Coronary artery (tissue), 2 donors: ENCODE measurements around the gene KIF5A.

Experiments
- DNase-seq: peaks from one replicate; pipeline ENCODE4 v3.0.0-alpha.2; 2017; ENCODE audit warnings: low spot score
- H3K27ac ChIP-seq, 2 donors: fragments of 200-600 bp; sonication (generic); one replicate each; pipeline ENCODE4 v1.5.1; 2016 to 2019
- H3K4me3 ChIP-seq: fragments of 200-600 bp; sonication (generic); 2 replicates; pipeline ENCODE4 v1.5.1; 2016; ENCODE audit warnings: mild to moderate bottlenecking, moderate library complexity
- TF ChIP-seq, protein P1 (sequence below): fragments of 200-600 bp; sonication (generic); IDR thresholded peaks from one replicate; pipeline ENCODE4 v1.5.1; 2019; ENCODE audit warnings: antibody characterized with exemption

Gene KIF5A

DNA sequence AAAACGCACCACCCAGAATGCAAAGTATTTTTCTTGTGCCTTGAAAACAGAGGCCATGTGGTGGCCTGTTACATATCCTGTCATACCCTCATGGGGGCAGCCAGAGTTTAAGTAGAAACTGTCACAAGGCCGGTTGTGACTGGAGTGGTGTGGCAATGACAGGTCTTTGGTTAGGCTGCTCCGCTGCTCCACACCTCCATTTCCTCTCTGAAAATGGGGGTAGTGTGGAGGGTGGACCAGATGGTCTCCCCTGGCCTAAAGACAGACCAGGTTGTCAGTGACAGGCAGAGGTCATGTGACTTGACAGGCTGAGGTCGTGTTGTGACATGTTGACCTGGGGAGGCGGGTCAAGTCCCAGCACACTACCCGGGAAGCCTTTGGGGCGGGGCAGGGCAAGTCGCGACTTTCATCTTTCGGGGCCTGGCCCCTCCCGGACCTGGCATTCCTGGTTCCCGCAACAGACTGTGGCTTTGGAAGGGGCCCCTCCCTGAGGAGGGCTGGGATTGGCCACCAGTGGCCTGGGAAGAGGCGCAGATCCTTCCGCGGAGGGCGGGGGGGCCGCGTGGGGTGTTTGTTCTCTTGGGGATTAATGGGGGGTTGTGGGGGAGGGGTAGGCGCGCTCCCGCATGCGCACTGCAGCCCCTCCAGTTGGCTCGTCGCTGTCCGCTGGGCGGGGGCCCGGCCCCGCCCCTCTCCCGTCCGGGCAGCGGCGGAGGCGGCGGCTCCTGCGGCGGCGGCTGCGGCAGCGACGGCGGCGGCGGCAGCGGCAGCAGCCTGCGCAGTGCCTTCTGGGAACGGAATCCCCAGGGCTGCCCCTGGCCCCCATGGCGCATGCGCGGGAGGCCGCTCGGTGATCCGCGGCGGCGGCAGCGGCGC, 27.6 kb upstream of the KIF5A start, which contains the start of gene MBD6:
MBD6 (plus strand) TSS at position 814 of the 876 bp plus-strand sequence. CDS start 1,480 bp downstream, outside the sequence.
- H3K27ac ChIP-seq: peak within 1 kb of the TSS; percentile 98 to 99
- peak within 1 kb of the TSS; percentile 97 for H3K4me3 ChIP-seq
- DNase-seq: peak; percentile 97
- TF ChIP-seq, protein P1, sequence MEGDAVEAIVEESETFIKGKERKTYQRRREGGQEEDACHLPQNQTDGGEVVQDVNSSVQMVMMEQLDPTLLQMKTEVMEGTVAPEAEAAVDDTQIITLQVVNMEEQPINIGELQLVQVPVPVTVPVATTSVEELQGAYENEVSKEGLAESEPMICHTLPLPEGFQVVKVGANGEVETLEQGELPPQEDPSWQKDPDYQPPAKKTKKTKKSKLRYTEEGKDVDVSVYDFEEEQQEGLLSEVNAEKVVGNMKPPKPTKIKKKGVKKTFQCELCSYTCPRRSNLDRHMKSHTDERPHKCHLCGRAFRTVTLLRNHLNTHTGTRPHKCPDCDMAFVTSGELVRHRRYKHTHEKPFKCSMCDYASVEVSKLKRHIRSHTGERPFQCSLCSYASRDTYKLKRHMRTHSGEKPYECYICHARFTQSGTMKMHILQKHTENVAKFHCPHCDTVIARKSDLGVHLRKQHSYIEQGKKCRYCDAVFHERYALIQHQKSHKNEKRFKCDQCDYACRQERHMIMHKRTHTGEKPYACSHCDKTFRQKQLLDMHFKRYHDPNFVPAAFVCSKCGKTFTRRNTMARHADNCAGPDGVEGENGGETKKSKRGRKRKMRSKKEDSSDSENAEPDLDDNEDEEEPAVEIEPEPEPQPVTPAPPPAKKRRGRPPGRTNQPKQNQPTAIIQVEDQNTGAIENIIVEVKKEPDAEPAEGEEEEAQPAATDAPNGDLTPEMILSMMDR: no peak

DNA sequence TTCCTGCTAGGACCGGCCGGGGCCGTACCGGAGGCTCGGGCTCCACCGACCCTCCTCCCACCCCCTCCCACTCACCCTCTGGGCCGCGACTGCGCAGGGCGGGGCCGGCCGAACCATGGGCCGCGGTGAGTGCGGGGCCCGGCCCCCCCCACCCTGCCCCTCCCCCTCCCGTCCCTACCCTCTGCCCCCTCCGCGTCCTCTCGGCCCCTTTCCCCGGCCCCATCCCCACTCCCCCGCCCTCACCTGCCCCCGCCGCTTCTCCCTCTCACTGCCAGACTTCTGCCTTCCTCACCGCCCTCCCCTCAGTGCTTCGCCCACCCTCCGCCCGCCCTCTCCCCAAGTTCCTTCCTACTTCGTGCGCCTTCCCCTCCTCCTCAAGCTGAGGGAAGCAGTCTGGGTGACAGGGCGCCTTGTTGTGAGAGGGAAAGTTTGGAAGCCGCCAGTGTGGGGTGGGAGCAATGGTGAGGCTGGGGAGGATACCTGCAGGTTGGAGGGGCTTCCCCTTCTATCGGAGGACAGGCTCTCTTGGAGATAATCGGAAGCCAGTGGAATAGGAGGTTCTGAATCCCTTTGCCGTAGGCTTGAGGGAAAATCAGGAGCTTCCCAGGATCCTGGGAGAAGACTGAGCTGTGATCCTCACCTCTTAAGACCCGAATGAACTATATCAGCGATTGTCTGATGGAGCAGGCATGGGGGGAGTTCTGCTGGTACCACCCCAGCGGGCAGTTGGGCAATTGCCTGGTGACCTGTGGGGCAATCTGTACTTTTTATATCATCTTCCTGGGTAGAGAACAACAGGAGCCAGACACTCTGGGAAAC, 26.7 kb upstream of the KIF5A start:
- DNase-seq: peak; percentile 86
- Histone ChIP-seq H3K4me3 (peak overlapping the region; percentile 97), H3K27ac (peak overlapping the region; percentile 98 to 99)
- TF ChIP-seq, protein P1: no peak

DNA sequence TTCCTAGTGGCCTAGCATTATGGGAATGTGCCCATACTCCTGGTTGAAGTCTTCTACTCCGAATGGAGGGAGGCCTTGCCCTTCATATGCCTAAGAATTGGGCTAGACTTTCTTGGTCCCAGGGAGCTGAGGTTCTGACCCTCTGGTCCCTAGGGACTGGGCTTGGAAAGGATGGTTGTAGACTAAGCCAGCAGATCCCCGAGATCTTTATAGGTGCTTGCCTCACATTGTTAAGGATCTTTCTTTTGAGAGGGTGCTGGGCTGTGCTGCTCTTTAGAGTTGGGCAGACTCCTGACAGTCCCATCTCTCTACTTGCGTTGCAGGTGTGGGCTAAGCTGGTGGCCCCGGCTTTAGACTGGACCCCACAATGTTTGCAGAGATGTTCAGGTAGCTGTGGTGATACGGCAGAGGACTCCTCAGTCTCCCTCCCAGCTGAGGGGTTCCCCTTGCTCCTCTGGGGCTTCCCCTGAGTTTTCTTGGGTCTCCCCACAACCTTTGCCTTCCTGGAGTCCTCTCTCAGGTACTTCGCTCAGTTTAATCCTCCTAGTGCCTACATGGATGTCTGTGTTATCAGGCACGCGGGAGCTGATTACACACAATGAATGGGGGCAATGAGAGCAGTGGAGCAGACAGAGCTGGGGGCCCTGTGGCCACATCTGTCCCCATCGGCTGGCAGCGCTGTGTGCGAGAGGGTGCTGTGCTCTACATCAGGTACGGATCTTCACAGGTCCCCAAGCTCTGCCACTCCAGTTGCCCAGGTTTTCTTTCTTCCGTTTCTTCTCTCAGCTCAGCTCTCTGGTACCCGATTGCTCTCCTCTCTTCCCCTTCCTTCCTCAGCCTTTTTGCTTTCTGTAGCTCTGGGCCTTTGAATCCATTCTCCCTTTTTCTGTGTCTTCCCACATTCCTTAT, 25.9 kb upstream of the KIF5A start:
- DNase-seq: no peak
- TF ChIP-seq, protein P1: no peak
- H3K27ac ChIP-seq: peak overlapping the region; percentile 98 to 99
- peak overlapping the region; percentile 97 for H3K4me3 ChIP-seq

DNA sequence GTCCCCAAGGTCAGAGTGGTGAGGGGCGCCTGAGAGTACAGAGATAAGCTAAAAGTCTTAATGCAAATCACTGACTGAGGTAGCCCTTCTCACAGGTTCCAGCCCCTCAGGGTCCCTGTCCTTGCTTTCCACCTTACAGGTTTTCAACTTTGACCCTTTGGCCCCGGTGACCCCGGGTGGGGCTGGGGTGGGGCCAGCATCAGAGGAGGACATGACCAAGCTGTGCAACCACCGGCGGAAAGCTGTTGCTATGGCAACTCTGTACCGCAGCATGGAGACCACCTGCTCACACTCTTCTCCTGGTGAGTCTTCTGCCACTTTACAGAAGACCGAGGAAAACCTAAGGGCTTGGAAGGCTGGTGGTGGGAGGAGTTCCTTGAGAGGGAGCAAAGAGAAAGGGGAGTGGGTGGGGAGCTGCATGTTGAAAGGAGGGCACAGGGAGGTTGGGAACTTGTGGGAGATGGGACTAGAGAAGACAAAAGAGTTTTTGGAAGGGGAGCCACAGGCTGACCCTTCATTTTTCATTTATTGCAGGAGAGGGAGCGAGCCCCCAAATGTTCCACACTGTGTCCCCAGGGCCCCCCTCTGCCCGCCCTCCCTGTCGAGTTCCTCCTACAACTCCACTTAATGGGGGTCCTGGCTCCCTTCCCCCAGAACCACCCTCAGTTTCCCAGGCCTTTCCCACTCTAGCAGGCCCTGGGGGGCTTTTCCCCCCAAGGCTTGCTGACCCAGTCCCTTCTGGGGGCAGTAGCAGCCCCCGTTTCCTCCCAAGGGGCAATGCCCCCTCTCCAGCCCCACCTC, 24.8 kb upstream of the KIF5A start:
- no peak for DNase-seq
- peak overlapping the region; percentile 97 for H3K4me3 ChIP-seq
- no peak overlapping the region for H3K27ac ChIP-seq
- TF ChIP-seq, protein P1: no peak

DNA sequence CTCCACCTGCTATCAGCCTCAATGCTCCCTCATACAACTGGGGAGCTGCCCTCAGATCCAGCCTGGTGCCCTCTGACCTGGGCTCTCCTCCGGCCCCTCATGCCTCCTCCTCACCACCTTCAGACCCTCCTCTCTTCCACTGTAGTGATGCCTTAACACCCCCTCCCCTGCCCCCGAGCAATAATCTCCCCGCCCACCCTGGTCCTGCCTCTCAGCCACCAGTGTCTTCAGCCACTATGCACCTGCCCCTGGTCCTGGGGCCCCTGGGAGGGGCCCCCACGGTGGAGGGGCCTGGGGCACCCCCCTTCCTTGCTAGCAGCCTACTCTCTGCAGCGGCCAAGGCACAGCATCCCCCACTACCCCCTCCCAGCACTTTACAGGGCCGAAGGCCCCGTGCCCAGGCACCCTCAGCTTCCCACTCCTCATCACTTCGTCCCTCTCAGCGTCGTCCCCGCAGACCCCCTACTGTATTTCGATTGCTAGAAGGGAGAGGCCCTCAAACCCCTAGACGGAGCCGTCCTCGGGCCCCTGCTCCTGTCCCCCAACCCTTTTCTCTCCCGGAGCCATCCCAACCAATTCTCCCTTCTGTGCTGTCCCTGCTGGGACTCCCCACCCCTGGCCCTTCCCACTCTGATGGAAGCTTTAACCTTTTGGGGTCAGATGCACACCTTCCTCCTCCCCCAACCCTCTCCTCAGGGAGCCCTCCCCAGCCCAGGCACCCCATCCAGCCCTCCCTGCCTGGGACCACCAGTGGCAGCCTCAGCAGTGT, 24.0 kb upstream of the KIF5A start:
- no peak overlapping the region for H3K4me3 ChIP-seq
- TF ChIP-seq, protein P1: no peak
- H3K27ac ChIP-seq: no peak overlapping the region
- no peak for DNase-seq
